ENCODE results near the gene BAIAP2L2.

- TF ChIP-seq CTCF (conservative IDR thresholded peaks at IDR 0.05; ENCODE audit: low read depth in 2 of 2) (no peak), EZH2phosphoT487 (IDR thresholded peaks at IDR 0.05; ENCODE audit: unreplicated experiment) (no peak), POLR2AphosphoS5 (IDR thresholded peaks at IDR 0.05; ENCODE audit: low read depth) (no peak), EZH2 (IDR thresholded peaks at IDR 0.05; ENCODE audit: low read depth, unreplicated experiment) (no peak), REST (IDR thresholded peaks at IDR 0.05; ENCODE audit: unreplicated experiment) (no peak), ZNF331 (CRISPR knock-in tag; IDR thresholded peaks at IDR 0.05; ENCODE audit: low read depth) (no peak), NANOG (IDR thresholded peaks at IDR 0.05; ENCODE audit: borderline replicate concordance) (no peak), ZNF114 (CRISPR knock-in tag; IDR thresholded peaks at IDR 0.05) (no peak), STAT1 (IDR thresholded peaks at IDR 0.05; ENCODE audit: unreplicated experiment) (no peak), JUNB (IDR thresholded peaks at IDR 0.05; ENCODE audit: unreplicated experiment) (no peak), CREB1 (CRISPR knock-in tag; IDR thresholded peaks at IDR 0.05; ENCODE audit: low read depth) (no peak), ETS1 (IDR thresholded peaks at IDR 0.05) (no peak)
These were observed 68.6 kb downstream of the BAIAP2L2 start for GRCh38 chr22:38041760-38042487.
